IPS-NIHi7 (cell line): Measurements from ENCODE around the gene CPD.
A peak's percentile ranks its signal among the peaks of the same experiment; 100 is the strongest.
"Not testable (repeated sequence)": the region's sequence is repeated elsewhere in the genome, so short reads cannot be mapped to it uniquely, and the experiment has no call there.

Experiments
- DNase-seq: peaks from one replicate; pipeline ENCODE4 v3.0.0; 2012; ENCODE audit warnings: mixed read lengths; ENCODE audit errors: extremely low spot score

CPD gene

DNA sequence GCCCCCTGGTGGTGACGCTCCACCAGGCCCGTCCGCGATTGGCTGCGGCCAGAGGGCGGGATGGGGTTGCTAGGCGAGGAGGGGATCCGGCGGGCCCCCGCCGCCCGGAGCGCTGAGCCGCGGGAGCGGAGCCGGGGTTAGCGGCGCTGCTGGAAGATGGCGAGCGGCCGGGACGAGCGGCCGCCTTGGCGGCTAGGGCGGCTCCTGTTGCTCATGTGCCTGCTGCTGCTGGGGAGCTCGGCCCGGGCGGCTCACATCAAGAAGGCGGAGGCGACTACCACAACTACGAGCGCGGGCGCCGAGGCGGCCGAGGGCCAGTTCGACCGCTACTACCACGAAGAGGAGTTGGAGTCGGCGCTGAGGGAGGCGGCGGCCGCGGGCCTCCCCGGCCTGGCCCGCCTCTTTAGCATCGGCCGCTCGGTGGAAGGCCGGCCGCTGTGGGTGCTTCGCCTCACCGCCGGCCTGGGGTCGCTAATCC is at the start of gene CPD:
Gene CPD (plus strand): TSS at position 103 of the 478 bp plus-strand sequence. CDS start 54 bp downstream, at position 157.
- peak; percentile 99 for DNase-seq

DNA sequence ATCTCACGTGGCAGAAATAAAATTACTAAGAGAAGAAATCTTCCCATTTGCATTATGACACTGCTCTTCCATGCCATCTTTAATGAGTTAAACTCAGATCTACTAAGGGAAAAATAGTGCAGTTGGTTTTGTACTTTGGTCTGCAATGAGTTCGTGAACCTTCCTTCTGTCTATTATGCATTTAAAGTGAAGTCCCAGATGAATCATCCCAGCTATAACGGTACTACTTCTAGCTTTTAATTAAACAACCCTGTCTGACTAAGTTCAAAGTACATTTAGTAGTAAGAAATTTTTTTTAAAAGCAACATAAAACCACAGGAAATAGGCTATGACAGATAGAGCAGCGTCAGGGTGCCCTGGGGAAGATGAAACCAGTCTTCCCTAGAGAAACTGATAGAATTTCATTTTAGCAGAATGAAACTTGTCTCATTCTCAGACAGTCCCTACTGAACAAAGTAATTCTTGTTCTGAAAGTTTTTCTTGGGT is 46.6 kb upstream of the CPD start:
- DNase-seq, result no peak

DNA sequence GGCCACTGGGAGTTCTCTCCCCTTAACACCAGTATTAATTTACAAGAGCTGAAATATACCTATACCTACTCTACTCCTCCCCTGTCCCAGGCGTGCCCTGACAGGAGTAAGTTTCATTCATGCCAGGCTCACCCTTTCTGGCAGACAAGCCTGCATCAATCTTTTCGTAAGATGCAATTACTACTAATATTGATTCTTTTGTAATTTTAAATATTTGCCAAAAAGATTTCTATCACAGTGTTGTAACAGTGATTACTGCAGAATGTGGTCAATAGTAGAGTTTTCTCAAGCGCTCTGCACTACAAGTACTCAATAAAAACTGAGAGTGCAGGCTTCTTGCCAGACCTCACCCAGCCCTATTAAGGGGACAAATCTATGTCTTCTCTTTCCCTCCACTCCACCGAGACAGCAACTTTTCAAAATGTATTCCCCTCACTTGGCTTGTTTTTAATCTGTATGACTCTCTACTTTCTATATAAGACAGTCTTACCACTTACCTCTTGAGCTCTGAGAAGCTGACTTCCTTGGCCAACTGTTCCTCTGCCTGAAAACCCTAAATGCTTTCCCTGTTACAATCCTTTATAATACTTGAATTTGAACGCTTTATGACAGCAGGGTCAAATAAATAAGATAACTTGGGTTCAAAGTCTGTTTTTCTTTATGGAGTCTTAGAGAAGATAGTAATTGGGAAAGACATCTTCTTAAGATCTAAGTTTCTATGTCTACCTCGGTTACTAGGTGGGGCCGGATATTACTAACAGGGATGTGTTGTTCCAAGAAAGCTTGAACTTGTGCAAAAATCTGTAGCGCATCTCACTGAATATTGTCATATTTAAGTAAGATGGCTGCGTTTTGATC is 45.0 kb upstream of the CPD start, which contains the start of gene TMIGD1:
Gene TMIGD1 (minus strand): TSS at position 555 of the 858 bp plus-strand sequence. CDS start 1,924 bp downstream, outside the sequence.
- no peak for DNase-seq

GRCh38 chr17:30334421-30334820 is 44.3 kb upstream of the CPD start:
- no peak for DNase-seq

DNA sequence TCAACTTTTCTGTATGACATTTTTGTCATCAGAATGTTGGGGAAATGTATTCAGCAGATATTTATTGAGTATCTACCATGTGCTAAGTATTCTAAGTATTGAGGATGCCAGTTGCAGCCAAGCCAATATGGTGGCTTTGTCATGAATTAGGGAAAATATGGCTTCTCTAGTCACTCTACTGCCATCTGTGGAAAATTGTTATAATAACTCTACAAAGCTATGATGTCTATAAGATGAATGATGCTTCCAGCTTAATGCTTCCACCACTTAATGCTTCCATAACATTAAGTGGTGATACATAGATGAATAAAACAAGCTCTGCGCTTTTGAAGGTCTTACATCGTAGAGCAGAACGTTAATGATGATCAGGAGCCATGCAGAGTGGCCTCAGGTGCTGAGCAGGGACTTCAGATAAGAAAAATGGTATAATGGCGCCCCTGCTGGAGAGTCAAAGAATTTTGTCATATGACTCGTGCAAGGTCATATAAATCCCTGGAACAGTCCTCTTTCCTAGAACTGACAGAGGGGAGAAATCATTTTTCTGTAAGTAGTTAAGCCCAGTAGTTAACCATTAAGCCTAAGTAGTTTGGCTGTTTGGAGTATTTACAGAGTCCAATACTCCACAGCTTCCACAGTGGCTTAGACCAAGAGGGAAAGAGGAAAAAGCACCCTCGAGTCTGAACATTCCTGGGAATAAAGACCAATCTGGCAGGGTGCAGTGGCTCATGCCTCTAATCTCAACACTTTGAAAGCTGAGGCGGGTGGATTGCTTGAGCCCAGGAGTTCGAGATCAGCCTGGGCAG is 42.2 kb upstream of the CPD start:
- DNase-seq, result peak; percentile 60

GRCh38 chr17:30337393-30337999 is 41.2 kb upstream of the CPD start:
- no peak for DNase-seq

DNA sequence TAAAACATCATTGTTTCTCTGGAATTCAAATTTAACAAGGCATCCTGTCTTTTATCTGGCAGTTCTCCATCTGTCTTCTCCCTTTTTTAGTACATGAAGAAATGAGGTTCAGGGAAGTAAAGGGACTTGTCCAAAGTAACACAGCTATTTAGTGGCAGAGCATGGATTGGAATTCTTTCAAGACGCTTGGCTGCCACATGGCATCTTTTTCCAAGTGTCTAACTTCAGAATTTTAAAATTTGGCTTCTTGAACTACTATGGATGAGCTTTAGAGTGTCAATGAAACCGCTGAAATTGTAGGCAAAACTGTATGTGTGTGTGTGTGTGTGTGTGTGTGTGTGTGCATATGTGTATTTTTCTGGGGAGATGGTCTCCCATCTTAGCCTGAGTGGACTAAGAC is 39.6 kb upstream of the CPD start:
- no peak for DNase-seq

DNA sequence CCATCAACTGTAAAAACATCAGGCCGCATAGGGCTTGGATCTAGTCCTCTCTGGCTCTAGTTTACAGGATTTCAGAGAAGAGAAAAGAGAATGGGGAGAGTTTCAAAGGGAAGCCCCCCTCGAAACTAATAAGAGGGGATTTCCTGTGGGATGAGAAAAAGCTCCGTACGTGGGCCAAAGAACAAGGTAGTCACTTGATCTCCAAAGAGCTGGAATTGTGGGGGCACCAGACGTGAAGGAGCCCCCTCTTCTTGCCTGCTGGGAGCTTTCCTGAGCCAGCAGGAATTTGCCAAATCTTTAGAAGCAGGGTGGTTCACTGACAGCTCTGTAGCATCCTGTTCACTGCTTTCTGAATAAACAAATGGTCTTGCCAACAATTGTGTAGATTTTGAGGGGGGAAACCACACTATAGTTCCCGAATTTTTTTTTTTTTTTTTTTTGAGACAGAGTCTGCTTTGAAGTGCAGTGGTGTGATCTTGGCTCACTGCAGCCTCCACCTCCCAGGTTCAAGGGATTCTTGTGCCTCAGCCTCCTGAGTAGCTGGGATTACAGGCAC is 37.8 kb upstream of the CPD start:
- DNase-seq, result no peak

DNA sequence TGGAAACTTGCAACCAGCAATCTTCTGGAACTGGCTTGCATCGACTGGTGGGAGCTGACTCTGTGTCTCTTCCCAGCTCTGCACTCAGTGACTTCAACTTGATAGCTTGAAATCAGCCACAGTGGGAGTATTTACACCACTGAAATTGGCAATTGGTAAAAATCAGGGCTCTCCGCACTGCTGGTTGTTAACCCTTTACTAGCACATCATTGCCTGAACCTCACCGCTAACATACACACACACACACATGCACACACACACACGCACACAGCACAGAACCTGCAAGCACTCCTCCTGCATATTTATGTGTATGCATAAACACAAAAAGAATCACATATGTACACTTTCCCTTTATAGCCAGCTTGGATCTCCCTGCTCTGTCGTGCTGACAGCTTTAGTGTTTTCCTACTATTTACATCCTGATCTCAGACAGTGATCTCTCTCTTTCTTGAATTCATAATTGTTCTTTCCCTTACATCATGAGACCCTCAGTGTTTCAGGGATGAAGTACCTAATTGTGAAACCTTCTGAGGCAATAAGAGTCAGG is 37.0 kb upstream of the CPD start:
- no peak for DNase-seq

DNA sequence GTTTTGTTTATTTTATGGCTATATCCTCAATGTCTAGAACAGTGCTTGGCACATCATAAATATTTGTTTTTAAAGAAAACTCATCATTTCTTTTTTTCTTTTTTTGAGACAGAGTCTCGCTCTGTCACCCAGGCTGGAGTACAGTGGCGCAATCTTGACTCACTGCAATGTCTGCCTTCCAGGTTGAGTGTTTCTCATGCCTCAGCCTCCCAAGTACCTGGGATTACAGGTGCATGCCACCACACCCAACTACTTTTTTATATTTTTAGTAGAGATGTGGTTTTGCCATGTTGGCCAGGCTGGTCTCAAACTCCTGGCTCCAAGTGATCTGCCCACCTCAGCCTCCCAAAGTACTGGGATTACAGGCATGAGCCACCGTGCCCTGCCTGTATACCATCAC is 35.5 kb upstream of the CPD start:
- DNase-seq, result not testable (repeated sequence)

- DNase-seq, result no peak
Measured at GRCh38 chr17:30343796-30344195, 34.9 kb upstream of the CPD start.

DNA sequence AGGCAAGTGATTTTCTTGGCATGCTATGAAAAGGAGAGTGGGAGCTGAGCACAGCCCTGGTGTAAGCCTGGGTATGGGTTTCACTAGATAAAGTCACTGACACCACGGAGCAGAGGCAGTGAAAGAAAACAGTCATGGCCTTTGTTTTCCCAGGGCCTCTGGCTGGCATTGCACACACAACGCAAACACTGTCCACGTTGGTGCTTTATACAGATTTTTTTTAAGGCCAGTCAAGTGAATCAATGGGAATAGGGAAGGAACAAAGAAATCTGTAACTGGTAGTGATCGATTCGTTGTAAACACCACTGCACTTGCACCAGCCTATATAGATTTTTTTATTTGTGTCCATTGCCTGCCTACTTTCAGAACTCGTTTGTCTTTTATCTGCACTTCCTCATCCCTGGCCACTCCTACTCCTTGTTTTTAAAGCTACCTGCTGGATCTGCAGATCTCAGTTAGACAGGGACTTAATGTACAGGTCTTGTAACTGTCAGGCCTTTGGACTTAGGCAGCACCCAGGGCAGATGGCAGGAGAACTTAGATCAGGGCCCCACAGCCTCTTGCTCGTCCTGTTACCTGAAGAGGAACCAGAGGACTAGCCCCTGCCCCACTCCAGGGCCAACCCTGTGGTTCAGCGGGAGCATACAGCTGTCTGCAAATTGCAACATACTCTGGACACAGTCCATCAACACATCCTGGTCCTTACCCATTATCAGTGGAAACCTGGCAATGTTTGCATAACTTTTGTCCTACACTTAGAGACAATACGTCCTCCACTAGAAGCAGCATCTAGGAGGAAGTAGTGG is 34.2 kb upstream of the CPD start:
- no peak for DNase-seq

- DNase-seq, result no peak
Measured at GRCh38 chr17:30345089-30345433, 33.7 kb upstream of the CPD start.

DNA sequence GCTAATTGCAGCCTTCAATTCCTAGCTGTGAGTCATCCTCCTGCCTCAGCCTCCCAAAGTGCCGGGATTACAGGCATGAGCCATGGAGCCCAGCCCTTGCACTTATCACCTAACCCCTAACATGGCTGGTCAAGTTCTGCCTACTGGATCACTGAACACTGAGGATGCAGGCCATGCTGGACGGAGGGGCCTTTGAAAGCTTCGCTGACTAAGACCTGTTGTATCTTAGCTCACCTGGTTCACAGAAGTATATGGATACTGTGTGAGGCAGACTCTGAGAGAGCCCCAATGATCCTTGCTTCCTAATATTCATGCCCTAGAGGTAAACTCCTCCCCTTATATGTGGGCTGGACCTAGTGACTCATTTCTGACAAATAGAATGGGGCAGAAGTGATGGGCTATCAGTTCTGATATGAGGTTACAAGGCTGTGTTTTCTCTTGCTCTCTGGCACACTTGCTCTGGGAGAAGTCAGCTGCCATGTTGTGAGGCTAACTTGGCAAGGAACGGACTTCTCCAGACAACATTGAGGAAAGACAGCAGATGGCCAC is 33.1 kb upstream of the CPD start:
- DNase-seq, result no peak

DNA sequence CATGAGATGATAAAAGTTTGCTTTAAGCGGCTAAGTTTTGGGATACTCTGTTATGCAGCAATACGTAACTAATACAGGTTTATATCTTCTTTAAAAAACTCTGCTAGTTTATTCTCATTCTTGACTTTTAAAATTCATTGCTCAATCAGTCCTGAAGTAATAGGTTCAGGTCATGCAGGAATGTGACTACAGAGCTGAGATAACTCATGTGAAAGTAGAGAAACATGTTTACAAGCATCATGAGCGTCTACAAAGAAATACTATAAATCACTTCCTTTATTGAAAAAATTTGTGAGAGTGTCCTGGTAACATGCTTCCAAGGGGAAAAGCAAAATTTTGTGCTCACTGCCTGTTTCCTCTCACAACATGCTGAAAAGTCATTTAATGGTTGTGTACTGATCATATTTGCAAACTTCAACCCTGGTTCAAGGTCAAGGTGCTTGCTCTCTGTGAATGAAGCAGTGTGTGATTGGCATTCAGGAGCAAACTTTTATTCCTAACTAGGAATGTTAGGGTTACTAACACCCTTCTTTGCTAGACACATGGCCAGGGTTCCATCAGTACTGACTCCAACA is 32.4 kb upstream of the CPD start:
- DNase-seq, result no peak

GRCh38 chr17:30347488-30347887 is 31.2 kb upstream of the CPD start:
- DNase-seq, result no peak

GRCh38 chr17:30349252-30349651 is 29.5 kb upstream of the CPD start:
- DNase-seq, result no peak

DNA sequence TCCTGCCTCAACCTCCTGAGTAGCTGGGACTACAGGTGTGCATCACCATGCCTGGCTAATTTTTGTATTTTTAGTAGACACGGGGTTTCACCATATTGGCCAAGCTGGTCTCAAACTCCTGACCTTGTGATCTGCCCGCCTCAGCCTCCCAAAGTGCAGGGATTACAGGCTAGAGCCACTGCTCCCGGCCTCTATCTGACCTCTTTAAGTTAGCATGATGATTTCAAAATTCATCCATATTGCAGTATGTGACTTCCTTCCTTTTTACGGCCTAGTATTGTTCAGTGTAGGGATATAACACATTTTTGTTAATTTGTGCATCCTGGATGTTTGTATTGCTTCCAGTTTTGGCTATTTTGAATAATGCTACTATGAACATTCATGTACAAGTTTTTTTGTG is 27.5 kb upstream of the CPD start:
- not testable (repeated sequence) for DNase-seq

DNA sequence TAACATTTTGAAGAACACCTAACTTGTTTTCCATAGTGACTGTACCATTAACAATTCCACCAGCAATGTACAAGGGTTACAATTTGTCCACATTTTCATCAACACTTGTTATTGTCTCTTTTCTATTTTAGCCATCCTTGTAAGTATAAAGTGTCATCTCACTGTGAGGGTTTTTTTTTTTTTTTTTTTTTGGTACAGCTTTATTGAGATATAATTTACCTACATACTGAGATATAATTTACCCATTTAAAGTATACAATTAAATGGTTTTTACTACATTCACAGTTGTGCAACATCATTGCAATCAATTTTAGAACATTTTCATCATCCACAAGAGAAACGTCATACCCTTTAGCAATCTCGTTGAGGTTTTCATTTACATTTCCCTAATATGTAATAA is 27.0 kb upstream of the CPD start:
- no peak for DNase-seq

GRCh38 chr17:30352240-30352814 is 26.4 kb upstream of the CPD start:
- DNase-seq, result no peak
